Kidney epithelial cell (primary cell): ENCODE measurements around the gene SLC16A1. TPM values are rescaled to one million over a fixed set of nuclear protein-coding genes. Genes with fewer than 3 reads are reported as not detected.

Experiments
- DNase-seq: peaks from one replicate; pipeline ENCODE4 v3.0.0-alpha.2; 2010; ENCODE audit warnings: low read depth
- H3K27me3 ChIP-seq: 2 replicates; pipeline ENCODE4 v1.6.0; 2011; ENCODE audit warnings: low read length; ENCODE audit not compliant: control insufficient read depth, insufficient read depth
- H3K36me3 ChIP-seq: 2 replicates; pipeline ENCODE4 v1.5.1; 2011; ENCODE audit warnings: low read length; ENCODE audit not compliant: control insufficient read depth, insufficient read depth
- H3K4me3 ChIP-seq: 2 replicates; pipeline ENCODE4 v1.5.1; 2011; ENCODE audit warnings: low read depth, mild to moderate bottlenecking, control low read depth, low read length
- total RNA-seq: library from RNA; depleted of rRNA; stranded (reverse); fragments of >200 nt; gene quantifications from 2 replicates; pipeline ENCODE4 v1.2.3, GENCODE V29; 2015
- TF ChIP-seq, protein P1 (sequence below): IDR thresholded peaks from 2 replicates; pipeline ENCODE4 v1.5.1; 2011; ENCODE audit warnings: mild to moderate bottlenecking, moderate library complexity, low read length, control low read depth, inconsistent platforms; ENCODE audit not compliant: insufficient read depth, poor library complexity, severe bottlenecking

The SLC16A1 gene
- total RNA-seq, 1 donor from 2014 or later: 93.6 TPM

DNA sequence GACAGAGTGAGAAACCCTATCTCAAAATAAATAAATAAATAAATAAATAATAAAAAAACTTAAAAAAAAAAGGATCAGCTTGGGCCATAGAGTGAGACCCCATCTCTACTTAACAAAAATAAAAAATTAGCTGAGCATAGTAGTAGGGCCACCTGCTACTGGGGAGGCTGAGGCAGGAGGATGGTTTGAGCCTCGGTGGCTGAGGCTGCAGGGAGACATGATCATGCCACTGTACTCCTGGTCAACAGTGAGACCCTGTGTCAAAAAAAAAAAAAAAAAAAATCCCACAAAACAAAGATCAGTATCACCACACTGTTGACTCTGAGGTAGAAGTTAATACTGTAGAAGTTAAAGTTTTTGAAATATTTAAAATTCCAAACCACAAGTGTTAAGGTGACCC is 29.1 kb downstream of the SLC16A1 start:
- no peaks in the 10 kb centered on the region for H3K36me3 ChIP-seq
- no peak for DNase-seq
- no peaks in the 10 kb centered on the region for H3K27me3 ChIP-seq
- H3K4me3 ChIP-seq: no peak overlapping the region
- TF ChIP-seq, protein P1, sequence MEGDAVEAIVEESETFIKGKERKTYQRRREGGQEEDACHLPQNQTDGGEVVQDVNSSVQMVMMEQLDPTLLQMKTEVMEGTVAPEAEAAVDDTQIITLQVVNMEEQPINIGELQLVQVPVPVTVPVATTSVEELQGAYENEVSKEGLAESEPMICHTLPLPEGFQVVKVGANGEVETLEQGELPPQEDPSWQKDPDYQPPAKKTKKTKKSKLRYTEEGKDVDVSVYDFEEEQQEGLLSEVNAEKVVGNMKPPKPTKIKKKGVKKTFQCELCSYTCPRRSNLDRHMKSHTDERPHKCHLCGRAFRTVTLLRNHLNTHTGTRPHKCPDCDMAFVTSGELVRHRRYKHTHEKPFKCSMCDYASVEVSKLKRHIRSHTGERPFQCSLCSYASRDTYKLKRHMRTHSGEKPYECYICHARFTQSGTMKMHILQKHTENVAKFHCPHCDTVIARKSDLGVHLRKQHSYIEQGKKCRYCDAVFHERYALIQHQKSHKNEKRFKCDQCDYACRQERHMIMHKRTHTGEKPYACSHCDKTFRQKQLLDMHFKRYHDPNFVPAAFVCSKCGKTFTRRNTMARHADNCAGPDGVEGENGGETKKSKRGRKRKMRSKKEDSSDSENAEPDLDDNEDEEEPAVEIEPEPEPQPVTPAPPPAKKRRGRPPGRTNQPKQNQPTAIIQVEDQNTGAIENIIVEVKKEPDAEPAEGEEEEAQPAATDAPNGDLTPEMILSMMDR: no peak

DNA sequence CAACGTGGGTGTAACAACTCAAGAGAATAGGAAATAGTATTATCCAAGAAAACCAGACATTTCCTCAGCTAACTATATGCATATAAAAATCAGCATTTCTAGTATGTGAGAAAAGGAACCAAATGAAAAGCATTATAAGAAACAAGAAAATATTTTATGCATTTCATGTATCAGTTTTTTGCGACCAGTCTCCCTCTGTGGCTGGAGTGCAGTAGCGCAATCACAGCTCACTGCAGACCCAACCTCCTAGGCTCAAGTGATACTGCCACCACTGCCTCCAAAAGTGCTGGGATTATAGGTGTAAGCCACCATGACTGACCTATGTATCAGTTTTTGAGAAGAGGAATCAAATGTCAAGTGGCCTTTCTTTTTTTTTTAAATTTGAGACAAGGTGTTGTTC is 31.0 kb downstream of the SLC16A1 start:
- TF ChIP-seq, protein P1: no peak
- Histone ChIP-seq H3K4me3 (no peak overlapping the region), H3K36me3 (no peaks in the 10 kb centered on the region), H3K27me3 (no peaks in the 10 kb centered on the region)
- no peak for DNase-seq

GRCh38 chr1:112923959-112924349 is 32.0 kb downstream of the SLC16A1 start:
- H3K36me3 ChIP-seq: no peaks in the 10 kb centered on the region
- H3K27me3 ChIP-seq: no peaks in the 10 kb centered on the region
- DNase-seq: no peak
- TF ChIP-seq, protein P1: no peak
- H3K4me3 ChIP-seq: no peak overlapping the region

GRCh38 chr1:112923234-112923958 is 32.6 kb downstream of the SLC16A1 start:
- Histone ChIP-seq H3K4me3 (no peak overlapping the region), H3K36me3 (no peaks in the 10 kb centered on the region), H3K27me3 (no peaks in the 10 kb centered on the region)
- DNase-seq: no peak
- TF ChIP-seq, protein P1: no peak

GRCh38 chr1:112911506-112912220 is 44.3 kb downstream of the SLC16A1 start:
- no peak for DNase-seq
- H3K36me3 ChIP-seq: no peaks in the 10 kb centered on the region

More at GRCh38 chr1:112911506-112912220, 44.3 kb downstream of the SLC16A1 start:
- no peak overlapping the region for H3K4me3 ChIP-seq
- TF ChIP-seq, protein P1: no peak
- no peaks in the 10 kb centered on the region for H3K27me3 ChIP-seq
